Neural cell (in vitro differentiated cells): ENCODE results near the gene COL4A5.

Source experiments
- EZH2 ChIP-seq: fragments of 200-600, 300-800 bp; shearing (Covaris generic), sonication (generic); IDR thresholded peaks from 2 replicates; pipeline ENCODE4 v1.6.1; 2014; ENCODE audit warnings: antibody characterized with exemption, low read length, borderline replicate concordance, mild to moderate bottlenecking; ENCODE audit not compliant: insufficient read depth, poor library complexity, severe bottlenecking
- MXI1 ChIP-seq: fragments of 450-650 bp; conservative IDR thresholded peaks from 2 replicates; pipeline ENCODE4 v1.6.1; 2014; ENCODE audit warnings: antibody characterized with exemption, mild to moderate bottlenecking; ENCODE audit not compliant: poor library complexity, severe bottlenecking

DNA sequence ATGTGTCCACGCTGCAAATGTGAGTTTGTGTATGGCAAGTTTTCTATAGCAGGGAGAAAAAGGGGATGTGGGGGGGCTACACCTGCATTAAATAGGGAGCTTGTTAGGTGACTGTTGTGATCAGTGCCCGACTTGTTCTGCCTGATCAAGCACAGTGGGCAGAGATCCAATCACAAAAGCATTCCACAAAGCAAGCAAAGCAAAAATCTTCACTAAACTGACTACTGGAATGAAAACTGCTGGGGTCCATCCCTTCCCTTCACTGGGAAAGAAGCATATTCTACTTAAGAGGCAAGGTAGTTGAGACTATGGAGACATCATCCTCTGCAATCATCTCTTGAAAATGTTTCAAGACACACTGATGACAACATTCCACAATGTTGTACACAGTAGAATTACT is 291.5 kb downstream of the COL4A5 start:
- TF ChIP-seq MXI1 (no peak), EZH2 (no peak)
